ENCODE results near the gene TBC1D1.
"Not testable (repeated sequence)": the region's sequence is repeated elsewhere in the genome, so short reads cannot be mapped to it uniquely, and the experiment has no call there.

TBC1D1 gene

DNA sequence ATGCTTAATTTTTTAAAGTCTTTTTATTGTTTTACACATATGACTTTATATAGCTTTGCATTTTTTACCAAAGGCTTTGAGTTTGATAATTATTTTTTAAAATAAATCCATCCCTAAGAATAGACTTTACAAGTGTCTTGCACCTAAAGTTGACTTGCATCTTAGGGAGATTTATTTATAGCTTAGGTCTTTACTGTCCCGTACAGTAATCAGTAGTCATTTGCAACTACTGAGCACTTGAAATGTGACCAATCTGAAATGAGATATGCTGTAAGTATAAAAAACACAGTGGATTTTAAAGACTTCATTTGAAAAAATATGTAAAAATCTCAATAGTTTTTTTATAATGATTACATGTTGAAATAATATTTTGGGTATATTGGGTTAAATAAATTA, 19.2 kb downstream of the TBC1D1 start:
- no peak for TF ChIP-seq ZFX (IDR thresholded peaks at IDR 0.05)
- TF ChIP-seq, protein P1, sequence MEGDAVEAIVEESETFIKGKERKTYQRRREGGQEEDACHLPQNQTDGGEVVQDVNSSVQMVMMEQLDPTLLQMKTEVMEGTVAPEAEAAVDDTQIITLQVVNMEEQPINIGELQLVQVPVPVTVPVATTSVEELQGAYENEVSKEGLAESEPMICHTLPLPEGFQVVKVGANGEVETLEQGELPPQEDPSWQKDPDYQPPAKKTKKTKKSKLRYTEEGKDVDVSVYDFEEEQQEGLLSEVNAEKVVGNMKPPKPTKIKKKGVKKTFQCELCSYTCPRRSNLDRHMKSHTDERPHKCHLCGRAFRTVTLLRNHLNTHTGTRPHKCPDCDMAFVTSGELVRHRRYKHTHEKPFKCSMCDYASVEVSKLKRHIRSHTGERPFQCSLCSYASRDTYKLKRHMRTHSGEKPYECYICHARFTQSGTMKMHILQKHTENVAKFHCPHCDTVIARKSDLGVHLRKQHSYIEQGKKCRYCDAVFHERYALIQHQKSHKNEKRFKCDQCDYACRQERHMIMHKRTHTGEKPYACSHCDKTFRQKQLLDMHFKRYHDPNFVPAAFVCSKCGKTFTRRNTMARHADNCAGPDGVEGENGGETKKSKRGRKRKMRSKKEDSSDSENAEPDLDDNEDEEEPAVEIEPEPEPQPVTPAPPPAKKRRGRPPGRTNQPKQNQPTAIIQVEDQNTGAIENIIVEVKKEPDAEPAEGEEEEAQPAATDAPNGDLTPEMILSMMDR (conservative IDR thresholded peaks at IDR 0.05), result no peak
- H3K27ac ChIP-seq, result no peak overlapping the region

DNA sequence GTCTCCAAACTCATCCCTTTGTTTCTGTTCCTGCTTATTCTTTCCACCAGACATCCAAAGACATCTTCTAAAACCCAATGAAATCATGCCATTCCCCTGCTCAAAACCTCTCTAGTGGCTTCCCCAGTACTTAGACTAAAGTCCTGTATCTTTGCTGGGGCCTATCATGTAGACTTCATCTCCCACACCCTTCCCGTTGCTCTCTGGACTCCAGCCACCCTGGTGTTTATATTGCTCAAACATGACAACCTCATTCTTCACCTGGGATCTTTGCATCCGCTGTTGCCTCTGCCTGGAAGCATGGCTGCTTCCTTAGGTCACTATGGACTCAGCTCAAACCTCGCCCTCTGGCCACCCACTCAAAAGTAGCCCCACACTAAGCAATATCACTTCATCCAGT, 23.7 kb downstream of the TBC1D1 start:
- TF ChIP-seq, protein P1 (conservative IDR thresholded peaks at IDR 0.05), result no peak
- no peak for TF ChIP-seq ZFX (IDR thresholded peaks at IDR 0.05)
- H3K27ac ChIP-seq, result no peak overlapping the region

DNA sequence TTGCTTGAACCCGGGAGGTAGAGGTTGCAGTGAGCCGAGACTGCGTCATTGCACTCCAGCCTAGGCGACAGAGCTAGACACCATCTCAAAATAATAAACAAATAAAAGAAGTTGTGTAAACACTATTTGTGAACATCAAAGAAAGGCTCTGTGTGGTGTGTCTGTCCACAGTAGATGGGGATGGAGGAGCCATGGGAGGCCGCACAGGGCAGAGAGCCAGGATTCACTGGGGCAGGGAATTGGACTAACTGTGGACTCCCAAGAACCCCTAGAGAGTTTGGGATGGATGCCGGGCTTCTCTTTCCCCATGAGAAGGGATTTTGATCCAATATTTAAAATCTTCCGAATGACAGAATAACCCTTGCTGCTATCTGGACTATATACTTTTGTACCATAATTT, 26.5 kb downstream of the TBC1D1 start:
- TF ChIP-seq, protein P1 (conservative IDR thresholded peaks at IDR 0.05), result no peak
- no peak for TF ChIP-seq ZFX (IDR thresholded peaks at IDR 0.05)
- no peak overlapping the region for H3K27ac ChIP-seq

DNA sequence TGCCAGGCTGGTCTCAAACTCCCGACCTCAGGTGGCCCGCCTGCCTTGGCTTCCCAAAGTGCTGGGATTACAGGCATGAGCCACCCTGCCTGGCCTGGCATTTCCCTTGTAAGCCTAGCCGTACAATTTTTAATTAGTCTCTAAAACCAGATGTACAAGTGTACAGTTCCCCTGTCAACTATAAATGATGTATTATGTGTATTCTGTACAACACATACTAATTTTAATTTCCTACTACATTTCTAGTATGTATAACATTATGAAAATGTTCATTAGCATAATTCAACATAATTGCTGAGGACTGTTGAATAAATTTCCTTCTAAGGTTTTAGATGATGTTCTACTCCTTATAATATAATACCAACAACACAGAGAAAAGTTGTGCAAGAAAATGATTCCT, 27.8 kb downstream of the TBC1D1 start:
- TF ChIP-seq, protein P1 (conservative IDR thresholded peaks at IDR 0.05), result no peak
- no peak for TF ChIP-seq ZFX (IDR thresholded peaks at IDR 0.05)
- H3K27ac ChIP-seq, result no peak overlapping the region

DNA sequence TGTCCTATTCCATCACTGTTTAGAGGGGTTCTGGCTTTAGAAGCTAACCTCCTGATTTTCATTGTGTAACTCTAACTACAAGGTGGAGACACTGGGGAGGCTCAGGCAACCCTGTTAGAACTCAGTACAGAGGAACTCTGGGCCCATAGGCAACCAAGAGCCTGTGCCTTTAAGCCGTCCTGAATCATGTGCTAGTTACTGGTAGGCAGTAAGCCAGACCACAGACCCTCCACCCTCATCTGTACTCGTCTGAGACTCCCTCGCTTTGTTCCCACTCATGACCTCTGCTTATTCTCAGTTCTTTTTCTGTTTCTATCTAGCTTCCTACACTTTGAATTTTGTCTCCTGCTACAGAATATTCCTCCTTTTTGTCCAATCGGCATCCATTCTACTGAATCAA, 31.4 kb downstream of the TBC1D1 start:
- no peak for TF ChIP-seq ZFX (IDR thresholded peaks at IDR 0.05)
- TF ChIP-seq, protein P1 (conservative IDR thresholded peaks at IDR 0.05), result no peak
- no peak overlapping the region for H3K27ac ChIP-seq

DNA sequence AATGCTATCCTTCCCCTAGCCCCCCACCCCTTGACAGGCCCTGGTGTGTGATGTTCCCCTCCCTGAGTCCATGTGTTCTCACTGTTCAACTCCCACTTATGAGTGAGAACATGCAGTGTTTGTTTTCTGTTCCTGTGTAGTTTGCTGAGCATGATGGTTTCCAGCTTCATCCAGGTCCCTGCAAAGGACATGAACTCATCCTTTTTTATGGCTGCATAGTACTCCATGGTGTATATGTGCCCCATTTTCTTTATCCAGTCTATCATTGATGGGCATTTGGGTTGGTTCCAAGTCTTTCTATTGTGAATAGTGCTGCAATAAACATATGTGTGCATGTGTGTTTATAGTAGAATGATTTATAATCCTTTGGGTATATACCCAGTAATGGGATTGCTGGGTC, 32.2 kb downstream of the TBC1D1 start:
- H3K27ac ChIP-seq, result not testable (repeated sequence)

DNA sequence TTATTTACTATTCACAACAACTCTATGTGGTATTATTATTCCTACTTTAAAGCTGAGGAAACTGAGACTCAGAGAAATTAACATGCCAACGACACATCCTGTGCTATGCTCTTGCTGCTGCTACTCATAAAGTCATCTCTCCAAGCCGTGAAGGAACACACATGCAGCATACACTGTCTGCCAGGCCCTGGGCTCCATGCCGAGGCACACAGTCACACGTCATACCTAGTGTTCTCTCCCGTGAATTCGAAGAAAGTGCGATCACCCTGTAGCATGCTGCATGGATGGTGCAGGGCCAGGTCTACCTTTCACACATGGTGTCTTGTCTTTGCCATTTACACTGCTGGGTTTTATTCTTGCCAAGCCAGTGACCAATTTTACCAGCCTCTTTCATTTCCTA, 34.1 kb downstream of the TBC1D1 start:
- TF ChIP-seq, protein P1 (conservative IDR thresholded peaks at IDR 0.05), result no peak
- no peak for TF ChIP-seq ZFX (IDR thresholded peaks at IDR 0.05)
- H3K27ac ChIP-seq, result no peak overlapping the region

DNA sequence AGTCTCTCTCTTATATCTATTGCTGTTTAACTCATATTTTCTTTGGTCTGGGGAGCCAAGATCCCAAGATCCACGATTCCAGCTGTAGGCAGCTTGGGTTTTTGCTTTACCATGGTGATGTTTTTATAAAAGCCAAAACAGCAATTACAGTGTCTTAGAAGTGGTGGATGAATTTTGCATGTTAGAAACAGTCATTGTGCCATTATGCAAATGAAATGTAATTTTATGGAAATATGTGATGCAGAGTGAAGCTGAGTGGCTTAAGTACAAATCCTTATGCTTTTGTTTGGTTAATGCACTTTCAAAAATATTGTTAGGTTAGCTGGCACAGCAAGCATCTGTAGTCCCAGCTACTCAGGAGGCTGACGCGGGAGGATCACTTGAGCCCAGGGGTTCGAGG, 36.5 kb downstream of the TBC1D1 start:
- H3K27ac ChIP-seq, result no peak overlapping the region
- TF ChIP-seq, protein P1 (conservative IDR thresholded peaks at IDR 0.05), result no peak
- TF ChIP-seq ZFX (IDR thresholded peaks at IDR 0.05), result no peak
